Activated T-helper 2 cell treated with anti-CD3 and anti-CD28 coated beads, Interferon-gamma antibody, Interleukin-2, Interleukin-4, amounts not matched to agents 10 μg/mL and 5 μg/mL and 100 μg/mL, durations not matched to agents 14 hours and 24 hours and 36 hours (primary cell): ENCODE data around the gene TMEM176A. TPM values are rescaled to one million over a fixed set of nuclear protein-coding genes. Genes with fewer than 3 reads are reported as not detected.

Experiments used
- DNase-seq: peaks from one replicate; pipeline ENCODE4 v3.0.0; 2021; ENCODE audit warnings: low spot score
- H3K27ac Mint-ChIP-seq: one replicate; pipeline ENCODE4 v1.8.0; 2021; ENCODE audit warnings: mixed read lengths
- H3K27me3 Mint-ChIP-seq: one replicate; pipeline ENCODE4 v1.8.0; 2021; ENCODE audit warnings: low read depth, mixed read lengths
- H3K36me3 Mint-ChIP-seq: one replicate; pipeline ENCODE4 v1.8.0; 2021; ENCODE audit warnings: low read depth, mixed read lengths
- H3K4me1 Mint-ChIP-seq: one replicate; pipeline ENCODE4 v1.8.0; 2021; ENCODE audit warnings: low read depth, mixed read lengths
- H3K4me3 Mint-ChIP-seq: one replicate; pipeline ENCODE4 v1.8.0; 2021; ENCODE audit warnings: low read depth, mild to moderate bottlenecking, moderate library complexity, mixed read lengths
- H3K9me3 Mint-ChIP-seq: one replicate; pipeline ENCODE4 v1.8.0; 2021; ENCODE audit warnings: mixed read lengths
- intact Hi-C: fragments of 100-400 bp; cut with micrococcal nuclease; formaldehyde crosslinking; loops from one replicate; pipeline ENCODE4 v1.15.1; 2023
- total RNA-seq: library from RNA; stranded (reverse); gene quantifications from 2 replicates; pipeline ENCODE4 v1.2.3, GENCODE V29; 2022

The TMEM176A gene
- total RNA-seq, 1 donor from 2014 or later, result not detected

DNA sequence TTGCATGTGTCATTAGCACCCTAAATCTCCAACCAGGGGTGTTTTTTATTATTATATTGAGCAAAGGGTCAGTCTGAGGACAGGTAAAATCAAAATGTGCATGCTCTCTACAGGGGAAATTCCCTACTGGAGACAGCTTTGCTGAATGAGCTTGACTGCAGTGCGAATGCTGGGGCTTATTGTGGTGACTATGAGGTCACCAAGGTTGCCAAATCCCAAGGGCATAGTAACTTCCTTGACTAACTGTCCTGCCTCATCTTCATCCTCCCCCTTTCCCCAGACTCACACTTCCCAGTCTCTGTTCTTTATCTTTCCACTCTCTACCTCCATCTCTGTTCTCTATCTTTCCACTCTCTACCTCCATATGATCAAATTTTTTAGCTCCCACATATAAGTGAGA lies 28.9 kb downstream of the TMEM176A start:
- H3K9me3 Mint-ChIP-seq, result no peaks in the 10 kb centered on the region
- no peaks in the 10 kb centered on the region for H3K36me3 Mint-ChIP-seq
- H3K27ac Mint-ChIP-seq, result no peak overlapping the region
- peaks cover 56% of the 10 kb centered on the region for H3K27me3 Mint-ChIP-seq
- no peak for DNase-seq
- no peaks in the 10 kb centered on the region for H3K4me1 Mint-ChIP-seq
- intact Hi-C loops, result no loop called here
- no peak overlapping the region for H3K4me3 Mint-ChIP-seq

GRCh38 chr7:150830937-150831336 lies 30.4 kb downstream of the TMEM176A start:
- no peak overlapping the region for H3K27ac Mint-ChIP-seq
- no peaks in the 10 kb centered on the region for H3K4me1 Mint-ChIP-seq
- H3K36me3 Mint-ChIP-seq, result no peaks in the 10 kb centered on the region
- H3K4me3 Mint-ChIP-seq, result no peak overlapping the region
- H3K9me3 Mint-ChIP-seq, result no peaks in the 10 kb centered on the region
- no peak for DNase-seq
- peaks cover 60% of the 10 kb centered on the region for H3K27me3 Mint-ChIP-seq
- intact Hi-C loops, result no loop called here

- no peaks in the 10 kb centered on the region for H3K4me1 Mint-ChIP-seq
- intact Hi-C loops, result no loop called here
- DNase-seq, result no peak
- H3K4me3 Mint-ChIP-seq, result no peak overlapping the region
- no peaks in the 10 kb centered on the region for H3K9me3 Mint-ChIP-seq
- no peaks in the 10 kb centered on the region for H3K36me3 Mint-ChIP-seq
- H3K27ac Mint-ChIP-seq, result no peak overlapping the region
- H3K27me3 Mint-ChIP-seq, result peaks cover 52% of the 10 kb centered on the region
Observed at GRCh38 chr7:150831851-150832250, 31.3 kb downstream of the TMEM176A start.

GRCh38 chr7:150835019-150835418 lies 34.5 kb downstream of the TMEM176A start:
- Mint-ChIP-seq H3K27me3 (peaks cover 34% of the 10 kb centered on the region), H3K4me1 (no peaks in the 10 kb centered on the region), H3K36me3 (no peaks in the 10 kb centered on the region), H3K9me3 (no peaks in the 10 kb centered on the region), H3K4me3 (no peak overlapping the region), H3K27ac (no peak overlapping the region)
- no peak for DNase-seq
- intact Hi-C loops, result no loop called here

DNA sequence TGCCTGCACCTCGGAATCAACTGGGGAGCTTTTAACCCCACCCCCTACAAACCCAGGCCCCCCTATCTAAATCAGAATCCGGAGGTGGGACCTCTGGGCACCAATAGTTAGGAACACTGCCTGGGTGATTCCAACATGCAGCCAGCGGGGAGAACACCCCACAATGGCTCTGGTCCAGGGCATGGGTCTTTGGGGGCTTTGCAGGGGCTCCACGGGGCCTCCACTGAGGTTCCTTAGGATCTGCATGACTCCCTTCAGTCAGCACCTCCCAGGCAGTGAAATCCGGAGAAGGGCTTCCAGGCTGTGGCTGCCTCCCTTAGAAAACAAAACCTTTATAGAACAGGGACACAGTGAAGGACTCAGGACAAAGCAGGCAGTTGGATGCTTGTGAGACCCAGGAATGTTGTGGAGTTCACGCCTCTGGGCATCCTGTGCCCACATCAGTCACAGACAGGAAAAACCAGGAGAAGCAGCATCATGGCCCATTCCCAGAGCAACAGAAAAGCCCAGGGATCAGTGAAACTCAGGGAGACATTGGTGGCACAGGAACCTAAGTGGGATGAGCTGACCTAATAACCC lies 35.2 kb downstream of the TMEM176A start:
- intact Hi-C loops, result no loop called here

GRCh38 chr7:150838965-150839650 lies 38.5 kb downstream of the TMEM176A start:
- no peak overlapping the region for H3K4me3 Mint-ChIP-seq
- H3K4me1 Mint-ChIP-seq, result no peaks in the 10 kb centered on the region
- intact Hi-C loops, result no loop called here
- no peak for DNase-seq
- peaks cover 18% of the 10 kb centered on the region for H3K27me3 Mint-ChIP-seq
- no peaks in the 10 kb centered on the region for H3K36me3 Mint-ChIP-seq
- H3K27ac Mint-ChIP-seq, result no peak overlapping the region
- H3K9me3 Mint-ChIP-seq, result no peaks in the 10 kb centered on the region

More for the DNA sequence above, 35.2 kb downstream of the TMEM176A start:
- Mint-ChIP-seq H3K4me3 (no peak overlapping the region), H3K27me3 (peaks cover 31% of the 10 kb centered on the region), H3K4me1 (no peaks in the 10 kb centered on the region), H3K9me3 (no peaks in the 10 kb centered on the region), H3K27ac (no peak overlapping the region), H3K36me3 (no peaks in the 10 kb centered on the region)
- no peak for DNase-seq

DNA sequence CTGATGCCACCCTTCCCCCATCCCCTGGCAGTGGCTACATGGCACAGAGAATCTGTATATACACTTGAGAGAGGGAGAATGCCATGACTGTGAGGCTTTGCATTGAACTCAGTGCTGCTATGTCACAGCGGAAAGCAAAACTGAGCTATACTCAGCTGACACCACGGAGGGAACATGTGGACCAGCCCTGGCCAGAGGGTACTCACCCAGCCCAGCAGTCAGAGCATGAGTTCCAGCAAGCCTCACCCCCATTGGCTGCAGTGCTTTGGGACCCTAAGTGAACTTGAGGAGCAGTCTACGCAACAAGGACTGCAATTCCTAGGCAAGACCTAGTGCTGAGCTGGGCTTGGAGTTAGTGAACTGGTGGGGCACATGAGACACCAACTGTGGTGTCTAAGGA lies 41.4 kb downstream of the TMEM176A start:
- Mint-ChIP-seq H3K4me3 (no peak overlapping the region), H3K36me3 (no peaks in the 10 kb centered on the region), H3K9me3 (no peaks in the 10 kb centered on the region), H3K27ac (no peak overlapping the region), H3K4me1 (no peaks in the 10 kb centered on the region), H3K27me3 (peaks cover 14% of the 10 kb centered on the region)
- intact Hi-C loops, result no loop called here
- DNase-seq, result no peak

DNA sequence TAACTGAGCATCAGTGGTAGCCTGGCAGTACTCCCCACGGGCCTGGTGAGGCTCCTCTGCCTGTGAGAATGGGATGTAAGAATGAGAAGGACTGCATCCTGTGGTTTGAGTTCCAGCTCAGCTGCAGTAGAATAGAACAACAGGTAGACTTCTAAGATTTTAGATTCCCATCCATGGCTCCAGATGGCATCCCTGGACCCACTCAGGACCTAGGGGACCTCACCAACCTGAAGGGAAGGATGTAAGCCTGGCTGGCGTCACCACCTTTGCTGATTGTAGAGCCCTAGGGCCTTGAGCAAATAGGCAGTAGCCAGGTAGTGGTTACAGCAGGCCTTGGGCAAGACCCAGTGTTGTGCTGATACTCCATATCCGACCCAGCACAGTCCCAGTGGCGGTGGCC lies 42.1 kb downstream of the TMEM176A start:
- Mint-ChIP-seq H3K4me3 (no peak overlapping the region), H3K27ac (no peak overlapping the region), H3K9me3 (no peaks in the 10 kb centered on the region), H3K4me1 (no peaks in the 10 kb centered on the region), H3K36me3 (no peaks in the 10 kb centered on the region), H3K27me3 (peaks cover 14% of the 10 kb centered on the region)
- intact Hi-C loops, result no loop called here
- DNase-seq, result no peak

DNA sequence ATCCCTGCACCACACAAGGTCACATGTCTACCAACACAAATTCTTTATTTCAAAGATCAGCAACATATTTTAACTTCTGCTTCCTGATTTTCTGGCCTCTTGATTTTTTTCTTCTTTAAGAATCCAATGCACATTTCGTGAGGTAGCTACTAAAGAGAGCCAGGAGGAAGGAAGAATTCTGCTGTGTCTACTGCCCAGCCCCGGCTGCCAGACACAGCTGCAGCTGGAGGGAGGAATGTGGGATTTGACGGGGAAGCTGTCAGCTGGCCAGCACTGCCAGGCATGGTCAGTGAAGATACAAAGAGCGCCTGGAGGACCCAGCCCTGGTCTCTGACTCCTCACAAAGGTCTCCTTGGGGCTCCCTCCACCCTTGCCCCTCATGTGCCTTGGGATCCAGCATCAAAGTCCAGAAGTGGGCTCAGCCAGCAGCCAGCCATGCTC lies 44.9 kb downstream of the TMEM176A start:
- no peak for DNase-seq
- Mint-ChIP-seq H3K4me1 (no peaks in the 10 kb centered on the region), H3K4me3 (no peak overlapping the region), H3K27ac (no peak overlapping the region), H3K9me3 (no peaks in the 10 kb centered on the region), H3K27me3 (peaks cover 8% of the 10 kb centered on the region), H3K36me3 (no peaks in the 10 kb centered on the region)
- intact Hi-C loops, result no loop called here

GRCh38 chr7:150846291-150847115 lies 45.9 kb downstream of the TMEM176A start:
- H3K4me1 Mint-ChIP-seq, result no peaks in the 10 kb centered on the region
- no peaks in the 10 kb centered on the region for H3K36me3 Mint-ChIP-seq
- H3K27me3 Mint-ChIP-seq, result peaks cover 15% of the 10 kb centered on the region
- H3K4me3 Mint-ChIP-seq, result no peak overlapping the region
- DNase-seq, result no peak
- no peaks in the 10 kb centered on the region for H3K9me3 Mint-ChIP-seq
- intact Hi-C loops, result no loop called here
- H3K27ac Mint-ChIP-seq, result no peak overlapping the region

- Mint-ChIP-seq H3K27ac (no peak overlapping the region), H3K9me3 (no peaks in the 10 kb centered on the region), H3K36me3 (no peaks in the 10 kb centered on the region), H3K27me3 (peaks cover 19% of the 10 kb centered on the region), H3K4me1 (no peaks in the 10 kb centered on the region), H3K4me3 (no peak overlapping the region)
- intact Hi-C loops, result no loop called here
- DNase-seq, result no peak
Observed at GRCh38 chr7:150847536-150847935, 47.0 kb downstream of the TMEM176A start.

DNA sequence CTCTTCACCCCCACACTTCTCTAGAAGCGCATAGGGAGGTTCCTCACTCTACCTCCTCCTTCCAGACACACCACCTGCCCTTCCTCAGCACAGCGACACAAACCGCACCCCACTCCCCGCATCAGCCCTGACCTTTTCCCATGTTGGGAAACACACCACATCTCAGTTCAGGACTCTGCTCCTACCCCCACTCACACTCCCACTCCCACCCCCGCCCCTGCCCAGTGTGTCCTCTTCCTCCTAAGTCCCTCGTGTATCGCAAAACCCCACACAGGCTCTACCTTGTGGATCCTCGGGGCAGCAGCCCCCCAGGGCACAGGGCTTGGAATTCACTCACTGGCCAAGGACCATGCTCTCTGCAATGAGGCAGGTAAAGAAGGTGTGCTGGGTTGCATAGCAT lies 47.5 kb downstream of the TMEM176A start:
- no peaks in the 10 kb centered on the region for H3K4me1 Mint-ChIP-seq
- H3K27me3 Mint-ChIP-seq, result peaks cover 23% of the 10 kb centered on the region
- no peaks in the 10 kb centered on the region for H3K36me3 Mint-ChIP-seq
- DNase-seq, result no peak
- H3K27ac Mint-ChIP-seq, result no peak overlapping the region
- no peaks in the 10 kb centered on the region for H3K9me3 Mint-ChIP-seq
- intact Hi-C loops, result no loop called here
- no peak overlapping the region for H3K4me3 Mint-ChIP-seq

GRCh38 chr7:150848561-150849115 lies 48.1 kb downstream of the TMEM176A start:
- no peak overlapping the region for H3K27ac Mint-ChIP-seq
- intact Hi-C loops, result no loop called here
- peaks cover 24% of the 10 kb centered on the region for H3K27me3 Mint-ChIP-seq
- H3K9me3 Mint-ChIP-seq, result no peaks in the 10 kb centered on the region
- DNase-seq, result no peak
- no peak overlapping the region for H3K4me3 Mint-ChIP-seq
- no peaks in the 10 kb centered on the region for H3K36me3 Mint-ChIP-seq
- H3K4me1 Mint-ChIP-seq, result no peaks in the 10 kb centered on the region
